Measurements from ENCODE around the gene CSNK2A1.

CSNK2A1 gene

GRCh38 chr20:564192-564591, 20.6 kb upstream of the CSNK2A1 start:
- DNase-seq (ENCODE audit: low spot score) = no peak

GRCh38 chr20:563187-563586, 19.6 kb upstream of the CSNK2A1 start:
- DNase-seq (ENCODE audit: low spot score) = no peak

- DNase-seq (ENCODE audit: low spot score) = no peak
Observed at GRCh38 chr20:562232-562897, 18.8 kb upstream of the CSNK2A1 start.

GRCh38 chr20:561437-562231, 18.0 kb upstream of the CSNK2A1 start:
- DNase-seq (ENCODE audit: low spot score) = peak; percentile 65

- no peak for DNase-seq (ENCODE audit: low spot score)
Observed at GRCh38 chr20:560680-561079, 17.1 kb upstream of the CSNK2A1 start.

- DNase-seq (ENCODE audit: low spot score) = no peak
Observed at GRCh38 chr20:558117-558516, 14.5 kb upstream of the CSNK2A1 start.

- DNase-seq (ENCODE audit: low spot score) = no peak
Observed at GRCh38 chr20:556984-557383, 13.4 kb upstream of the CSNK2A1 start.

- DNase-seq (ENCODE audit: low spot score) = no peak
Observed at GRCh38 chr20:555976-556385, 12.4 kb upstream of the CSNK2A1 start.

- no peak for DNase-seq (ENCODE audit: low spot score)
Observed at GRCh38 chr20:550611-551010, 7.0 kb upstream of the CSNK2A1 start.

GRCh38 chr20:549722-550496, 6.3 kb upstream of the CSNK2A1 start:
- DNase-seq (ENCODE audit: low spot score) = no peak

- no peak for DNase-seq (ENCODE audit: low spot score)
Observed at GRCh38 chr20:548906-549305, 5.3 kb upstream of the CSNK2A1 start.

- DNase-seq (ENCODE audit: low spot score) = no peak
Observed at GRCh38 chr20:547394-547793, 3.8 kb upstream of the CSNK2A1 start.

GRCh38 chr20:546353-546752, 2.8 kb upstream of the CSNK2A1 start:
- no peak for DNase-seq (ENCODE audit: low spot score)

- DNase-seq (ENCODE audit: low spot score) = no peak
Observed at GRCh38 chr20:544153-544725, 649 bp upstream of the CSNK2A1 start.

GRCh38 chr20:542777-543368, 717 bp downstream of the CSNK2A1 start:
- DNase-seq (ENCODE audit: low spot score) = no peak

- no peak for DNase-seq (ENCODE audit: low spot score)
Observed at GRCh38 chr20:540391-541201, 3.0 kb downstream of the CSNK2A1 start.

- no peak for DNase-seq (ENCODE audit: low spot score)
Observed at GRCh38 chr20:539848-540247, 3.7 kb downstream of the CSNK2A1 start.

GRCh38 chr20:539191-539590, 4.4 kb downstream of the CSNK2A1 start:
- no peak for DNase-seq (ENCODE audit: low spot score)

GRCh38 chr20:537983-538382, 5.6 kb downstream of the CSNK2A1 start:
- no peak for DNase-seq (ENCODE audit: low spot score)

GRCh38 chr20:536426-537010, 7.1 kb downstream of the CSNK2A1 start:
- DNase-seq (ENCODE audit: low spot score) = peak; percentile 60

GRCh38 chr20:535958-536357, 7.6 kb downstream of the CSNK2A1 start:
- DNase-seq (ENCODE audit: low spot score) = peak; percentile 54
